Measurements from ENCODE around the gene SLC23A1.
"Not testable (repeated sequence)": the region's sequence is repeated elsewhere in the genome, so short reads cannot be mapped to it uniquely, and the experiment has no call there.

Gene SLC23A1

GRCh38 chr5:139390639-139391569 is 7.8 kb upstream of the SLC23A1 start:
- DNase-seq (ENCODE audit: low read depth in 2 of 2, low spot score in 1 of 2): no peak

GRCh38 chr5:139389701-139390638 is 6.9 kb upstream of the SLC23A1 start, which contains the start of gene MZB1:
Gene MZB1, minus strand, starts transcription at chr5:139389913. Its CDS starts 57 bp downstream, at chr5:139389856.
- DNase-seq (ENCODE audit: low read depth in 2 of 2, low spot score in 1 of 2): peak in 1 of 2 donors; percentile 28

- DNase-seq (ENCODE audit: low read depth in 2 of 2, low spot score in 1 of 2): no peak
Observed at GRCh38 chr5:139388198-139388821, 5.2 kb upstream of the SLC23A1 start.

- no peak for DNase-seq (ENCODE audit: low read depth in 2 of 2, low spot score in 1 of 2)
Observed at GRCh38 chr5:139387611-139388197, 4.6 kb upstream of the SLC23A1 start.

- DNase-seq (ENCODE audit: low read depth in 2 of 2, low spot score in 1 of 2): not testable (repeated sequence)
Observed at GRCh38 chr5:139386956-139387355, 3.9 kb upstream of the SLC23A1 start.

GRCh38 chr5:139386050-139386438 is 2.9 kb upstream of the SLC23A1 start:
- DNase-seq (ENCODE audit: low read depth in 2 of 2, low spot score in 1 of 2): no peak

- DNase-seq (ENCODE audit: low read depth in 2 of 2, low spot score in 1 of 2): no peak
Observed at GRCh38 chr5:139385061-139386049, 2.3 kb upstream of the SLC23A1 start.

GRCh38 chr5:139384591-139385051 is 1.5 kb upstream of the SLC23A1 start:
- DNase-seq (ENCODE audit: low read depth in 2 of 2, low spot score in 1 of 2): no peak

- no peak for DNase-seq (ENCODE audit: low read depth in 2 of 2, low spot score in 1 of 2)
Observed at GRCh38 chr5:139383993-139384590, 995 bp upstream of the SLC23A1 start.

- no peak for DNase-seq (ENCODE audit: low read depth in 2 of 2, low spot score in 1 of 2)
Observed at GRCh38 chr5:139382807-139383206, 290 bp downstream of the SLC23A1 start.

- DNase-seq (ENCODE audit: low read depth in 2 of 2, low spot score in 1 of 2): no peak
Observed at GRCh38 chr5:139381837-139382761, 998 bp downstream of the SLC23A1 start.

GRCh38 chr5:139379626-139380449 is 3.3 kb downstream of the SLC23A1 start:
- DNase-seq (ENCODE audit: low read depth in 2 of 2, low spot score in 1 of 2): no peak

- DNase-seq (ENCODE audit: low read depth in 2 of 2, low spot score in 1 of 2): no peak
Observed at GRCh38 chr5:139378941-139379361, 4.1 kb downstream of the SLC23A1 start.

- DNase-seq (ENCODE audit: low read depth in 2 of 2, low spot score in 1 of 2): no peak
Observed at GRCh38 chr5:139378101-139378825, 4.8 kb downstream of the SLC23A1 start.

- no peak for DNase-seq (ENCODE audit: low read depth in 2 of 2, low spot score in 1 of 2)
Observed at GRCh38 chr5:139377226-139377625, 5.9 kb downstream of the SLC23A1 start.

- no peak for DNase-seq (ENCODE audit: low read depth in 2 of 2, low spot score in 1 of 2)
Observed at GRCh38 chr5:139376364-139376763, 6.7 kb downstream of the SLC23A1 start.
